ENCODE data around the gene PSMG2. TPM values are rescaled to one million over a fixed set of nuclear protein-coding genes. Genes with fewer than 3 reads are reported as not detected.
A peak's percentile ranks its signal among the peaks of the same experiment; 100 is the strongest.

The PSMG2 gene
- total RNA-seq, 6 donors from 2014 or later = 28.0 to 84.0 (median 62.6) TPM

GRCh38 chr18:12694032-12694431 lies 8.8 kb upstream of the PSMG2 start:
- no peaks in the 10 kb centered on the region for H3K9me3 ChIP-seq
- peaks cover 0 to 19% (median 1%) of the 10 kb centered on the region in 4 donors for H3K36me3 ChIP-seq
- H3K27ac ChIP-seq = no peak overlapping the region
- ATAC-seq (ENCODE audit: low FRiP score in 2 of 2) (no peak), DNase-seq (no peak)
- H3K4me3 ChIP-seq = no peak overlapping the region
- H3K27me3 ChIP-seq = no peaks in the 10 kb centered on the region
- 25 to 73% methylated on average over 2 of the region's 2 CpGs for WGBS, 2 donors
- no peaks in the 10 kb centered on the region for H3K4me1 ChIP-seq
- TF ChIP-seq POLR2AphosphoS5 (IDR thresholded peaks at IDR 0.05) = no peak
- no peak for TF ChIP-seq CTCF (IDR thresholded peaks at IDR 0.05)
- TF ChIP-seq EP300 (IDR thresholded peaks at IDR 0.05) = no peak
- TF ChIP-seq POLR2A (IDR thresholded peaks at IDR 0.05) = no peak

- WGBS, 2 donors = 66 to 70% methylated on average over 2 of the region's 2 CpGs
- TF ChIP-seq POLR2A (IDR thresholded peaks at IDR 0.05) = no peak
- no peak for TF ChIP-seq CTCF (IDR thresholded peaks at IDR 0.05)
- no peak for TF ChIP-seq POLR2AphosphoS5 (IDR thresholded peaks at IDR 0.05)
- no peak for TF ChIP-seq EP300 (IDR thresholded peaks at IDR 0.05)
- no peak for DNase-seq
- Histone ChIP-seq H3K27ac (no peak overlapping the region), H3K4me3 (no peak overlapping the region), H3K9me3 (no peaks in the 10 kb centered on the region), H3K36me3 (peaks cover 0 to 32% (median 2%) of the 10 kb centered on the region in 4 donors), H3K4me1 (peaks cover 21 to 30% (median 26%) of the 10 kb centered on the region in 4 donors), H3K27me3 (no peaks in the 10 kb centered on the region)
- no peak for ATAC-seq (ENCODE audit: low FRiP score in 2 of 2)
These were observed 3.1 kb upstream of the PSMG2 start for GRCh38 chr18:12699747-12700146.

DNA sequence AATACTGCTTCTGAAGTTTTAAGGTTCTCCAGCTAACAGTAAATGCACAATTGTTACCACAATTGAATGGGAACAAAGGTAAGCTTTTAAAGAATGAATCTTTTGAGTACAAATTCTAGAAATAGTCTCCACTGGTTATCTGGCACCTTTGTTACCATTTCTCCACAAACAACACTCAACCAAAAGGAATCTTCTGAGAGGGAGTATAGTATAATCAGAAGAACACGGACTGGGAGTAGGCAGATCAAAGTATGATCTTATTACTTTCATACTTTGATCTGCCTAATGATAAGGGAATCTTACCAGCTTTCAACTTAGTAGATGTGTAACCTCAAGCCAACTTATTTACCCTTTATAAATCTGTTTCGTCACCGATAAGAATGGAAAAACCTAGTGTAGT lies 1.7 kb upstream of the PSMG2 start:
- H3K27me3 ChIP-seq = no peaks in the 10 kb centered on the region
- ATAC-seq (ENCODE audit: low FRiP score in 2 of 2) (no peak), DNase-seq (no peak)
- TF ChIP-seq POLR2A (IDR thresholded peaks at IDR 0.05) = no peak
- TF ChIP-seq EP300 (IDR thresholded peaks at IDR 0.05) = no peak
- TF ChIP-seq CTCF (IDR thresholded peaks at IDR 0.05) = no peak
- no peak for TF ChIP-seq POLR2AphosphoS5 (IDR thresholded peaks at IDR 0.05)
- H3K4me1 ChIP-seq = peaks cover 25 to 41% (median 28%) of the 10 kb centered on the region in 4 donors
- H3K4me3 ChIP-seq = peak overlapping the region in 1 of 4 donors; percentile 85
- H3K27ac ChIP-seq = peak overlapping the region in 2 of 4 donors; percentile 99 to 100
- H3K9me3 ChIP-seq = no peaks in the 10 kb centered on the region
- peaks cover 0 to 36% (median 2%) of the 10 kb centered on the region in 4 donors for H3K36me3 ChIP-seq
- 72 to 82% methylated on average over 3 of the region's 3 CpGs for WGBS, 2 donors

DNA sequence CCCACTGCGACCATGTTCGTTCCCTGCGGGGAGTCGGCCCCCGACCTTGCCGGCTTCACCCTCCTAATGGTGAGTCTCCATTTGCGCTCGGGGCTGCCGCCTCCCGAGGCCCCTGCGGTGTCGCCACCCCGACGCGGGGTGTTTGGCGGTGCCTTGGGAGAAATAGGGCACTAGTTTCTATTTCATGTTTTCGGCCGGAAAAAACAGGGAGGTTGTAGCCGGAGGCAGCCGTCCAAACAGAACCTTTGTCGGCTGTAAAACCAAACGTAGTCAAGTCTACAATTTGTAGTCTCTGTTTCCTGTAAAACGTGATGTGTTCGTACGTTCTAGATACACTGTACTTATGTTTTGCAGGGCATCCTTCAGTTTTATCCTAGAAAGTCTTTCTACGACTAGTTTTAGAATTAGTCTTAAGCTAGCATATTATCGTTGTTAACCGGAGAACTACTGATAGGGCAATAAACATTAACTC lies 290 bp downstream of the PSMG2 start:
- peak in 1 of 2 donors; percentile 82 for ATAC-seq (ENCODE audit: low FRiP score in 2 of 2)
- no peaks in the 10 kb centered on the region for H3K27me3 ChIP-seq
- no peaks in the 10 kb centered on the region for H3K9me3 ChIP-seq
- H3K27ac ChIP-seq = peak overlapping the region; percentile 95 to 100 (median 98)
- WGBS, 2 donors = 0 to 1% methylated on average over 19 to 27 of the region's 28 CpGs
- no peak for TF ChIP-seq POLR2A (IDR thresholded peaks at IDR 0.05)
- no peak for TF ChIP-seq CTCF (IDR thresholded peaks at IDR 0.05)
- no peak for TF ChIP-seq POLR2AphosphoS5 (IDR thresholded peaks at IDR 0.05)
- no peak for TF ChIP-seq EP300 (IDR thresholded peaks at IDR 0.05)
- peaks cover 12 to 43% (median 18%) of the 10 kb centered on the region in 4 donors for H3K36me3 ChIP-seq
- DNase-seq = no peak
- peaks cover 25 to 41% (median 28%) of the 10 kb centered on the region in 4 donors for H3K4me1 ChIP-seq
- peak overlapping the region; percentile 77 to 91 (median 84) for H3K4me3 ChIP-seq

- no peak for TF ChIP-seq POLR2AphosphoS5 (IDR thresholded peaks at IDR 0.05)
- no peak for TF ChIP-seq EP300 (IDR thresholded peaks at IDR 0.05)
- no peak for TF ChIP-seq POLR2A (IDR thresholded peaks at IDR 0.05)
- no peak for TF ChIP-seq CTCF (IDR thresholded peaks at IDR 0.05)
- peaks cover 13 to 43% (median 21%) of the 10 kb centered on the region in 4 donors for H3K36me3 ChIP-seq
- H3K27ac ChIP-seq = peak overlapping the region in 3 of 4 donors; percentile 95 to 100 (median 99)
- DNase-seq = no peak
- peaks cover 25 to 41% (median 28%) of the 10 kb centered on the region in 4 donors for H3K4me1 ChIP-seq
- H3K4me3 ChIP-seq = peak overlapping the region; percentile 77 to 91 (median 84)
- no peak for ATAC-seq (ENCODE audit: low FRiP score in 2 of 2)
- no peaks in the 10 kb centered on the region for H3K9me3 ChIP-seq
- 2 to 5% methylated on average over 2 of the region's 2 CpGs for WGBS, 2 donors
- no peaks in the 10 kb centered on the region for H3K27me3 ChIP-seq
These were observed 822 bp downstream of the PSMG2 start for GRCh38 chr18:12703664-12704063.

Data from upper lobe of left lung (tissue), 6 donors.